Effector memory CD4-positive, alpha-beta T cell (primary cell): ENCODE measurements around the gene WDPCP.

Experiments
- DNase-seq, 3 donors: peaks; one replicate each; pipeline ENCODE4 v3.0.0-alpha.2; 2020
- H3K27ac ChIP-seq: 2 replicates; pipeline ENCODE4 v1.7.0; 2013; ENCODE audit warnings: mild to moderate bottlenecking, low read length, moderate library complexity; ENCODE audit not compliant: insufficient read depth, poor library complexity, severe bottlenecking
- H3K27me3 ChIP-seq: replicated peaks from 2 replicates; pipeline ENCODE4 v1.7.0; 2013; ENCODE audit warnings: mild to moderate bottlenecking, low read length; ENCODE audit not compliant: insufficient read depth, control insufficient read depth, poor library complexity, severe bottlenecking
- H3K36me3 ChIP-seq: 2 replicates; pipeline ENCODE4 v1.7.0; 2013; ENCODE audit warnings: mild to moderate bottlenecking, low read length, moderate library complexity; ENCODE audit not compliant: control insufficient read depth, insufficient read depth
- H3K4me1 ChIP-seq: 2 replicates; pipeline ENCODE4 v1.7.0; 2013; ENCODE audit warnings: low read length, mild to moderate bottlenecking; ENCODE audit not compliant: control insufficient read depth, insufficient read depth, poor library complexity, severe bottlenecking
- H3K4me3 ChIP-seq: 2 replicates; pipeline ENCODE4 v1.7.0; 2013; ENCODE audit warnings: low read length, low read depth, mild to moderate bottlenecking; ENCODE audit not compliant: insufficient read depth, poor library complexity, severe bottlenecking
- H3K9me3 ChIP-seq: 2 replicates; pipeline ENCODE4 v1.7.0; 2013; ENCODE audit warnings: mild to moderate bottlenecking, low read length, moderate library complexity; ENCODE audit not compliant: control insufficient read depth

The WDPCP gene

DNA sequence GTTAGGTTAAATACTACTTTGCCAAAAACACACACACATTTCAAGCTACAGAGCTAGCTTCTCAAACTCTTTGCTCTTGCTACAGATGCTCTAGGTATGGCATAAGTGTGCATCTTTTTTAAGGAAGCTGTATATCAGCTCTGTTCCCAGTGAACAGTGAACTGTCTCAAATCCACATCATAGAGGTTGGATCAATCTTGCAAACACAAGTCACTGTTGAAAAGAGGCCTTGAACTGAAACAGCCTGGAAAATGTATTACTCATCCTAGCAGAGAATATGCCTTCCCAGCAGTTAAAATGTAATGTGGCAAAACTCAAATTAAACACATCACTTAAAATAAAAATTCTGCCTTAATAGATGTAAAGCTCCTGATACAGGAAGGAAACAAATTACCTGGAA lies 151.8 kb downstream of the WDPCP start:
- no peaks in the 10 kb centered on the region for H3K27me3 ChIP-seq
- H3K9me3 ChIP-seq = no peaks in the 10 kb centered on the region
- no peak for DNase-seq
- H3K27ac ChIP-seq = no peak overlapping the region
- no peak overlapping the region for H3K4me3 ChIP-seq
- no peaks in the 10 kb centered on the region for H3K36me3 ChIP-seq
- H3K4me1 ChIP-seq = no peaks in the 10 kb centered on the region

DNA sequence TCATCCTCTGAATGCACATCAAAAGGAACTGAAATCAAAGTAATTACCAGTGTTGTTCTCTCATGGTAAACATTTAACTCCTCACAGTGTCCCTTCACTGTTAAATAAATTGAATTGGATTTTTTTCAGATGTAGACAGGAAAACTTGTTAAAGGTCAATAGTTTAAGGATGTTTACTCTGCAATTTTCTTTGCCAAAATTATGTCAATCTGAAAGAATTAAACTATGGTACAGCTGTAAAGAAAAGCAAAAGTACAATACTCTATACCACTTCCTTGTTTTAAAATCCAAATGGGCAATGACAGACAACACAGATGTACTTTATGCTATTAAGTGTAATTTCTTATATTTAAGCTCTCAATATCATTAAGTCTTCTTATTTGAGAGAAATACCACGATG lies 153.2 kb downstream of the WDPCP start:
- H3K4me1 ChIP-seq = no peaks in the 10 kb centered on the region
- H3K4me3 ChIP-seq = no peak overlapping the region
- no peaks in the 10 kb centered on the region for H3K27me3 ChIP-seq
- no peak overlapping the region for H3K27ac ChIP-seq
- no peak for DNase-seq
- H3K36me3 ChIP-seq = no peaks in the 10 kb centered on the region
- H3K9me3 ChIP-seq = no peaks in the 10 kb centered on the region

DNA sequence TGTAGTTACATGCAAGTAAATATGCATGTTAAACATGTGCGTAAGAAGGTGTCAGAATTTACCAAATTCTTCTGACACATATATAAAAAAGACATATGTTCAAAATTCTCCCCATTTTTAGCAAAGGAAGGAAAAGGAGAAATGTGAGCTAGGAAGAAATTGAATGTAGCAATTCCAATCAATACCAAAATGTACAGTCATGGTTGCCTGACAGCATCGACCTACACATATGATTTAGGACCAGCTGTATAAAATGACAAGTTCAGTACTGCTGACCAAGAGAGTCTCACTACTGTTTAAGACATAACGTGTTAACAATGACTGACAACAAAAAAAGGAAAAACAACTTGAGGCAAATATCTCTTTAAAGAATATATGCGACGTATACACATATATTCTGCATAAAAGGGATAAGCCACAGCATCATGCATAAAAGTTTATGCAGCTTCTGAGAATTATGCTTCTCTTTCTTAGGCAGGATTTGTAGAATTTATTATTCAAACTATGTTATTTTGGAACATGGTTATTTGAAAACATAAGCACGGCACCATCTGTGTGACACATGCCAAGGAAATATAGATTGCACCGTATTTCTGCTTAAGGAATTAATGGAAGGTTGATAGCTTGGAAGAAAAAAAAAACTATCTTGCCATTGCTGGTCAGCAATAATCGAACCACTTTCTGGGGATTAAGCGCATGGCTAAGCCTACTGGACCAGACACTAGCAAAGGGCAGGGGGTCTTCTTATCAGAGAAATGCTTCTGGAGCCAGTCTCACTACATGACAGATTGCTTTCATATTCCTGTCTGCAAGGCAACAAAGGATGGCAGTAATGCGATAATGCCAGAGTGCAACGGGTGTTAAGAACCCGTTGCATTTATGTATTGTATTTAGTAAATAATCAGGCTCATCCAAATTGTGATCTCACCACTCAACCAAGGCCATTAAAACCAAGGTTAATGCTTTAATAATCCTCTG lies 154.0 kb downstream of the WDPCP start:
- Histone ChIP-seq H3K4me3 (no peak overlapping the region), H3K36me3 (no peaks in the 10 kb centered on the region), H3K27ac (no peak overlapping the region), H3K27me3 (no peaks in the 10 kb centered on the region), H3K9me3 (no peaks in the 10 kb centered on the region), H3K4me1 (no peaks in the 10 kb centered on the region)
- no peak for DNase-seq

DNA sequence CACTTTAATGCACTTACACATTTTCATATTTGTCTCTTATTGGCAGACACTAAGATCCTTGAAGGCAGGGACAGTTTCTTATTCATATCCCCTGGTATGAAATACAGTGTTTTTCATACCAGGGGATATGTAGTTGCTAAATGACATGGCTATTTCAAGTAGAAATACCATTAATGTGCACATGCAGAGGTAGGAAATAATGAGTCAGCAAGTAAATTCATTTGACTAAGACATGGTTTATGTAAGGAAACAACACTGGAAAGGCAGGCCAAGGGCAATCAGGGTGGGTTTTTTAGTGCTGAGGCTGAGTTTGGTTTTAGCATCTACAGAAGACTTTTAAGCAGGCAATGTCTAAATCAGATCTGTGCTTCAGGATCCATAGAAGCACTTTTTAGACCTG lies 155.9 kb downstream of the WDPCP start:
- no peaks in the 10 kb centered on the region for H3K4me1 ChIP-seq
- DNase-seq = no peak
- no peaks in the 10 kb centered on the region for H3K9me3 ChIP-seq
- H3K27me3 ChIP-seq = no peaks in the 10 kb centered on the region
- H3K27ac ChIP-seq = no peak overlapping the region
- H3K4me3 ChIP-seq = no peak overlapping the region
- H3K36me3 ChIP-seq = no peaks in the 10 kb centered on the region

DNA sequence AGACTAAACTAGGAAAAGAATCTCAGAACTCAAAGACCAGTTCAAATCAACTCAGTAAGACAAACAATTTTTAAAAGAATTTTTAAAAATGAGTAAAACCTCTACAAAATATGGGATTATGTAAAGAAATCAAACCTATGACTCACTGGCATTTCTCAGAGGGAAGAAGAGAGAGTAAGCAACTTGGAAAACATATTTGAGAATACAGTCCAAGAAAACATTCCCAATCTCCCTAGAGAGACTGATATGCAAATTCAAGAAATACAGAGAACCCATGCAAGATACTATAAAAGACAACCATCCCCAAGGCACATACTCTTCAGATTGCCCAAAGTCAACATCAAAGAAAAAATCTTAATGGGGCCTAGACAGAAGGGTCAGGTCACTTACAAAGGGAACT lies 162.7 kb downstream of the WDPCP start:
- no peaks in the 10 kb centered on the region for H3K27me3 ChIP-seq
- H3K36me3 ChIP-seq = no peaks in the 10 kb centered on the region
- H3K27ac ChIP-seq = no peak overlapping the region
- no peaks in the 10 kb centered on the region for H3K4me1 ChIP-seq
- H3K9me3 ChIP-seq = no peaks in the 10 kb centered on the region
- no peak for DNase-seq
- H3K4me3 ChIP-seq = no peak overlapping the region

DNA sequence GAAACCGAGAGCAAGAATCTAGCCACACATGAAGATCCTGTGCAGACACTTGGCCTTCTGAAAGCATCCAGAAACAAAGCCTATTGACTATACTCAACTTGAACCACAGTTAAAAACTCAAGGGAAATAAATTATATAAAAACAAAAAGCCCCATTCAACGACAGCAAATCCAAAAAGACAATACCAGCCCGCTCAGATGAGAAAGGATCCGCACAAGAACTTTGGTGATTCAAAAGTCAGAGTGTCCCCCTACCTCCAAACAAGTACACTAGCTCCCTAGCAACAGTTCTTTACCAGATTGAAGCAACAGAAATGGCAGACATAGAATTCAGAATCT lies 163.2 kb downstream of the WDPCP start:
- Histone ChIP-seq H3K36me3 (no peaks in the 10 kb centered on the region), H3K4me1 (no peaks in the 10 kb centered on the region), H3K9me3 (no peaks in the 10 kb centered on the region), H3K27ac (no peak overlapping the region), H3K27me3 (no peaks in the 10 kb centered on the region), H3K4me3 (no peak overlapping the region)
- DNase-seq = no peak

DNA sequence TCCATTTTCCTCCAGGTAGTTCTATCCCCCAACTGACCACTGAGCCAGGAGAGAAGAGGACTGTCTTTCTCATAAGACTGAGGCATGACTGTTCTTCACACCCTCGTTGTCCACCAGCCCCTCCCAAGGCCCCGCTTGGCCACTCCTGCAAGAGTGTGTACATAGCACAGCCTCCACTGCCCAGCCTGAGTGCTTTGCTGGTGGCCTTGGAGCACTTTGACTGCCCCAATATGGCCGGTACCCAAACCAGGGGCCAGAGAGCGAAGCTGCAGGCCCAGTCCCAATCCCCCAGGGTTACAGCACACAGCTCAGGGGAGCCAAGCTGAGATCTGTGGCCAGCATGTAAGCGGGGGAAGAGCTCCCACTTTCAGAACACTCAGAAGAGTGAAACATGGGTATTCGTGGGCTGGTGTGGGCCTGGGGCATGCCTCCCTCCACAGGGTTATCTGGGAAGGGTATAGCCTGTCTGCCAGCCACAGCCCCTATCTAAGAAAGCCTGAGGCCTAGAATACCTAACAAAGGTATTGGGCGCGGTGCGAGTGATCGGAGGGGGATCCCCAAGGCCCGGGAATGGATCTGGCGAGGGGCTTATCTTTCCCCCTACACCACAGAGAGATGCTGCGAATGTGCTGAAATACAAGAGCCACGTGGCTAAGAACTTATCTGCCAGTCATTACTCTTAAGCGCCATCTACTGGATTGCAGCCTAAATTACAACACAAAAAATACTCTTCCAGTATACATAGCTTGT lies 163.8 kb downstream of the WDPCP start:
- DNase-seq = no peak
- Histone ChIP-seq H3K27me3 (no peaks in the 10 kb centered on the region), H3K36me3 (no peaks in the 10 kb centered on the region), H3K27ac (no peak overlapping the region), H3K9me3 (no peaks in the 10 kb centered on the region), H3K4me3 (no peak overlapping the region), H3K4me1 (no peaks in the 10 kb centered on the region)

DNA sequence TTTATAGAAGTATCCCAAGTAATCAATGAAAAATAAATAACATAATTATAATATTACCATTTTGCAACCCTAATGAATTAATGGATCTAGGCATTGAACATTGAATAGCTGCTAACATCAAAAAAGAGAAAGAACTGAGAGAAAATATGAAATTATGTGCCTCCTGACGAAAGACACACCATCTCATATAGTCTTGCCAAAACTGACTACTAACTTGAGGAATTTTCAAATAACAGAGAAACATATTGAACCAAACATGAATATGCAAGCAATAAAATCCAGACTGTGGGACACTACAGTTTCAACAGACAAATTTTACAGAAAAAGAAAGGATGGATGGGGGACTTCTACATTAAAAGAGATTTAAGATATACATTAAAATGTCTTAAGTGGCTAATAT lies 165.7 kb downstream of the WDPCP start:
- no peak overlapping the region for H3K27ac ChIP-seq
- H3K4me3 ChIP-seq = no peak overlapping the region
- no peaks in the 10 kb centered on the region for H3K27me3 ChIP-seq
- H3K9me3 ChIP-seq = no peaks in the 10 kb centered on the region
- no peak for DNase-seq
- H3K4me1 ChIP-seq = no peaks in the 10 kb centered on the region
- no peaks in the 10 kb centered on the region for H3K36me3 ChIP-seq

DNA sequence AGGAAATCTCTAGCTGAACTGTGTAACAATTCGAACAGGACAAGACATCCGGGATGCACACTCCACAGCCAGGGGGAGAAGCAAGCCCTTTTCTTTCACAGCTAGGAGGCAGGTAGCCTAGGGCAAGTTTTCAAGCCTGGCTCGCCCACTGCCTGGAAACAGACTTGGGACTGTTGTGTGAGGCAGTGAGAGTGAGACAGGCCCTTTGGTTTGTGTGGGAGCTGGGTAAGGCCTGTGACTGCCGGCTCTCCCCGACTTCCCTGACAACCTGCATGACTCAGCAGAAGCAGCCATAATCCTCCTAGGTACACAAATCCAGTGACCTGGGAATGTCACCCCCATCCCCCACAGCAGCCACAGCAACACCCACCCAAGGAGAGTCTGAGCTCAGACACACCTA lies 179.7 kb downstream of the WDPCP start:
- no peak for DNase-seq

DNA sequence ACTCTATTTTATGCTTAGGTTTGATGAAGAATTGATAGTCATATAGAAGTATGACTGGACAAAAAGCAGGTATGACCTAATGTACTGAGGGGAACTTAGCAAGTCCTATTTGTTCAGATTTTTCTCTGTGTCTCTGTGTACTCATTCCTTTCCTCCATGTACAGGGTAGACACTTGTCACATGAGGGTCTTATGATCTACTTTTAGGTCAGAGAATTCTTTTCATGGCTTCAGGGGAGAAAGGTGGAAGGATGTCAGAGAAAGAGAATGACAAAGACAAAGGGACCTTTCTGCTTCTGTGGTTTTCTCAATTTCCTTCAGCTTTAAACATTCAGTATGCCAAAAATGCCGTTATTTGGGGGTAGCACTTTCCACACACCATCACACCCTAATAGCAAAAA lies 181.6 kb downstream of the WDPCP start:
- no peak overlapping the region for H3K27ac ChIP-seq
- H3K4me1 ChIP-seq = no peaks in the 10 kb centered on the region
- no peak overlapping the region for H3K4me3 ChIP-seq
- no peaks in the 10 kb centered on the region for H3K27me3 ChIP-seq
- no peaks in the 10 kb centered on the region for H3K9me3 ChIP-seq
- DNase-seq = no peak
- no peaks in the 10 kb centered on the region for H3K36me3 ChIP-seq

More for the DNA sequence above, 179.7 kb downstream of the WDPCP start:
- no peaks in the 10 kb centered on the region for H3K27me3 ChIP-seq
- H3K27ac ChIP-seq = no peak overlapping the region
- H3K36me3 ChIP-seq = no peaks in the 10 kb centered on the region
- no peaks in the 10 kb centered on the region for H3K4me1 ChIP-seq
- H3K4me3 ChIP-seq = no peak overlapping the region
- no peaks in the 10 kb centered on the region for H3K9me3 ChIP-seq
